C4-2B (cell line): ENCODE measurements around the gene RELB.

ENCODE experiments used
- H3K27ac ChIP-seq: fragments of 450-650 bp; 2 replicates; pipeline ENCODE4 v1.5.1; 2017
- ZFX ChIP-seq: fragments of 450-650 bp; IDR thresholded peaks from 2 replicates; pipeline ENCODE4 v1.6.1; 2017
- TF ChIP-seq, protein P1 (sequence below): fragments of 450-650 bp; conservative IDR thresholded peaks from 2 replicates; pipeline ENCODE4 v1.5.1; 2017; ENCODE audit warnings: mild to moderate bottlenecking

RELB gene

DNA sequence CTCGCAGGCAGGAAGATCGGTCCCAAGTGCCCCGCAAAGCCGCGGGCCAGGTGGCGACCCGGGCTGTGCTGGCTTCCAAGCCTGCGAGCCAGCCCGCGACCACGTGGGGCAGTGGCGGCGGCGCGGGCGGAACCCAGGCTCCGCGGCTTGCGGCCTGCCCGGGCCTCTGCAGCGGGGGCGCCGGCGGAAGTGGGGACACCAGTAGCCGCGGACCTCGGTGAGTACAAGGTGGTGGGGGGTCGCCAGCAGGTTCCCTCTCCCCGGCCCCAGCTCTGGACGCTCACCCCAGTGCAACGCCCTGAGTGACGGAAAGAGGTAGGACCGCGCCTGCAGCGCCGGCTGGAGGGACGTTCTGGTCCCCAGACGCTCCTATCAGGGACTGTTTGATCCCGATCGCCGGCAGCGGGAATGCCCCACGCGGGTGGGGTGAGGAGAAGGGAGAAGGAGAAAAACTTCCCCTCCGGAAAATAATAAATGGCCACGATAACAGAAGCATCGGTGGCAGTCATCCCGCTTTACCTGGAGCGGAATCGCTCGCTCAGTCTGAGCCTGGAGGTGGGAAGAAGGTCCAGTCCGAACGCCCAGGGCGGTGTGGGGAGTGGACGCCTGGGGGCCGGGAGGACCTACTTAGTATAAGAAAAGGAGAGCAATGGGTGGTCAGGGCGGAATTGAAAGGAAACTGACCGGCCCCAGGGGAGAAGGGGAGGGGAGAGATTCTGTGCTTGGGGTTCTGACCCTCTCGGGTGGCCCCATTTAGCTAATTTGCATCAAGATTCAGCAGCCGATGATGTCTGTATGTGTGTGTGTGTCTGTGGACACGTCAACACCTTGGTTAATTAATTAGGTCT, 78.0 kb downstream of the RELB start, which contains the start of gene GEMIN7:
GEMIN7 (plus strand) TSS at position 198 of the 848 bp plus-strand sequence. CDS start 10,855 bp downstream, outside the sequence.
- H3K27ac ChIP-seq, result peak within 1 kb of the TSS; percentile 91
- TF ChIP-seq, protein P1, sequence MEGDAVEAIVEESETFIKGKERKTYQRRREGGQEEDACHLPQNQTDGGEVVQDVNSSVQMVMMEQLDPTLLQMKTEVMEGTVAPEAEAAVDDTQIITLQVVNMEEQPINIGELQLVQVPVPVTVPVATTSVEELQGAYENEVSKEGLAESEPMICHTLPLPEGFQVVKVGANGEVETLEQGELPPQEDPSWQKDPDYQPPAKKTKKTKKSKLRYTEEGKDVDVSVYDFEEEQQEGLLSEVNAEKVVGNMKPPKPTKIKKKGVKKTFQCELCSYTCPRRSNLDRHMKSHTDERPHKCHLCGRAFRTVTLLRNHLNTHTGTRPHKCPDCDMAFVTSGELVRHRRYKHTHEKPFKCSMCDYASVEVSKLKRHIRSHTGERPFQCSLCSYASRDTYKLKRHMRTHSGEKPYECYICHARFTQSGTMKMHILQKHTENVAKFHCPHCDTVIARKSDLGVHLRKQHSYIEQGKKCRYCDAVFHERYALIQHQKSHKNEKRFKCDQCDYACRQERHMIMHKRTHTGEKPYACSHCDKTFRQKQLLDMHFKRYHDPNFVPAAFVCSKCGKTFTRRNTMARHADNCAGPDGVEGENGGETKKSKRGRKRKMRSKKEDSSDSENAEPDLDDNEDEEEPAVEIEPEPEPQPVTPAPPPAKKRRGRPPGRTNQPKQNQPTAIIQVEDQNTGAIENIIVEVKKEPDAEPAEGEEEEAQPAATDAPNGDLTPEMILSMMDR, result no peak
- no peak for TF ChIP-seq ZFX

DNA sequence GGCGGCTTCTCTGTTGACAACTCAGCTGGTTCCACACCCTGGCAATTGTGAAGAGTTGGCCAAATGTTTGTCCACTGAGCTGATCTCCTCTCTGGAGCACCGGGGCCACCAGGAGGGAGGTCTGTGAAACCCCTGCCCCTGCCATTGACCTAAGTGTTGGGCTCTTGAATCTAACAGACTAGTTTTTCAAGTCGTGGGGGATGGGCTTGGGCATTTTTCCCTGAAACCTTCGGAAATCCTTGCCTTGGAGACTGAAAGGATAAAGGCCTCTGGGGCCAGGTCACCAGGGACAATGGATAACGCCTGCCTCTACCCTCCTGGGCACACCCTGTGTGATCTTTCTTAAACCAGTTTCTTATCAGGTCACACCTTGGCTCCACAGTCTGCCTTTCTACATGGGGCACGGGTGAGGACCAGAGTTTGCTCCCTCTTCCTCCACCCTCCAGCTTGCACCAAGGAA, 78.7 kb downstream of the RELB start:
- no peak for TF ChIP-seq ZFX
- TF ChIP-seq, protein P1, result no peak
- H3K27ac ChIP-seq, result peak overlapping the region; percentile 91

DNA sequence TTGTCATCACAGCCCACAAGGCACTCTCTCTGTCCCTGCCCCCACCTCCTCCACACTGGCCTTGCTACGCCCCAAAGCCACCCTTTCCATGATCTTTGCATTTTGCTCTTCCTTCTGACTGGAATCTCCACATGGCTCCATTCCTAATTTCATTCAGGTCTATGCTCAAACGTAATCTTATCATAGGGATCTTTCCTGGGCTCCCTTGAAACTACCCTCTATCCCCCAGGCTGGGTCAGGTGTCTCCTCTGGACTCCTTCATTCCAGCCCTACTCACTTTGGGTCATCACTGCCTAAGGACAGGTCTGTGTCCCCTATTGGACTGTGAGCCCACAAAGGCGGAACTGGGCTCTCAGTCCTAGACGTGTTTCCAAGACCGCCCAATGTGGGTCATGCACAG, 80.9 kb downstream of the RELB start:
- no peak for TF ChIP-seq ZFX
- TF ChIP-seq, protein P1, result no peak

DNA sequence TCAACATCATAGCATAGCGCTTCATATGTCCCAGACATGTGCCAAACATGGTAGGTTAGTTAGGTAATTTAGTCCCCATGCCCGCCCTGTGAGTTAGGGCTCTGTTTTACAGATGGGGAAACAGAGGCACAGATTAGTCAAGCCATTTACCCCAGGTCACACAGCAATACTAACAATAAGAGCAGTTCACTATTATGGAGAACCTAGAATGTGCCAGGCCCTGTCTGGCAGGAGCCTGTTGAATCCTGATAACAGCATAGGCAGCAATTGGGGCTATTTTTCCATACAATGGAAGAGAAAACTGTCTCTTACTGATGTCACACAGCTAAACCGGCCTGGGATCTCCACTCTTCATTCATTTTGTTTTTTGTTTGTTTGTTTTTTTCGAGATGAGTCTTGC, 85.2 kb downstream of the RELB start:
- TF ChIP-seq, protein P1, result no peak
- TF ChIP-seq ZFX, result no peak
- H3K27ac ChIP-seq, result no peak overlapping the region

More for the DNA sequence above, 80.9 kb downstream of the RELB start:
- no peak overlapping the region for H3K27ac ChIP-seq

DNA sequence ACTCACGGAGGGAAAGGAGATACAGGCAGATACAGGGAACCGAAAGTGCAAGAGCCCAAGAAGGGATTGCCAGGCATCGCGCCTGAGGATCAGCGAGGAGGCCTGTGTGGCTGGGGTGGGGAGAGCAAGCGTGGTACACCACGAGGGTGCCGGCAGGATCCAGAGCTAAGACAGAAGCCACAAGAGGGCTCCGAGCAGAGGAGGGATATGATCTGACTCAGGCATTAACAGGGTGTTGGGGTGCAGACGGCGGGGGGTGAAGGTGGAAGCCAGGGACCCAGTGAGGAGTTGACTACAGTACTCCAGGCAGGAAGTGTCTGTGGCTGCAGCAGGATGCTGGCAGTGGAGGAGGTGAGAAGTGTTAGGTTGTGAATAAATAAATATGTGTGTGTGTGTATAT, 86.3 kb downstream of the RELB start:
- no peak overlapping the region for H3K27ac ChIP-seq
- TF ChIP-seq, protein P1, result no peak
- TF ChIP-seq ZFX, result no peak
